NT2/D1 (cell line): ENCODE data around the gene DSCAML1.

Experiments used
- YY1 ChIP-seq: IDR thresholded peaks from 2 replicates; pipeline ENCODE4 v1.6.1; 2011; ENCODE audit not compliant: insufficient read length, insufficient read depth
- ZNF274 ChIP-seq: IDR thresholded peaks from 2 replicates; pipeline ENCODE4 v1.6.1; 2011; ENCODE audit warnings: mild to moderate bottlenecking, low read depth, low read length

DNA sequence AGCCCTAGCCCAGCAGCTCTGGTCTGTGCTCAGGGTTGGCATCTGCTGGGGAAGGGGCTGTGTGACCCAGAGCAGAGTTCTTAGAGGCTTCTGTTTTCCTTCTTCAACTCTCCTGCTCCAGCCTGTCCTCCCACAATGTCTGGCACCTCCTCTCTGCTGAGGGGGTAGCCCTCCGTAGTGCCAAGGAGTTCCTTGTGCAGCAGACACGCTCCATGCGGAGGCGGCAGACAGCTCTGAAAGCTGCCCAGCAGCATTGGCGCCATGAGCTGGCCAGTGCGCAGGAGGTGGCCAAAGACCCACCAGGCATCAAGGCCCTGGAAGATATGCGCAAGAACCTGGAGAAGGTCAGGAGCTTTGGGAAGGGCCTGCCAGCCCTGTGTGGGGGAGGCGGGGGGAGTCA, 400.0 kb downstream of the DSCAML1 start:
- TF ChIP-seq ZNF274 (no peak), YY1 (no peak)
